ENCODE results near the gene PRR16.
A peak's percentile ranks its signal among the peaks of the same experiment; 100 is the strongest.

The PRR16 gene

DNA sequence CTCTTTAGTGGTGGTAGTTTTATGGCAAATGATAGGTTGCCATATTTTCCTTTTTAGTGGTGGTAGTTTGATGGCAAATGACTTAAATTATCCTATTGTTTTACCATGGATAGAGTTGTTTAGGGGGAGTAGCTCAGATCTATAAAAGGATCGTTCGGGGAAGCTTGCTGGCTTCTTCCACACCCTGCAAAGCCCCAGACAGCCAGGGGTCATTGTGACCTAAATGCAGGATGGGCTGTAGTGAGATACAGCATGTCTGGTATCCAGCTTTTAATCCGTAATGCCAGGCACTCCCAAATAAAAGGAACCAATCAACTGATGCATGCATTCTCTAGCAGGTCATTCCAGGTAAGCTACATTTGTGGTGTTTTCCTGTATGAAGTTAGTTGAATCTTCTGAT is 67.1 kb downstream of the PRR16 start (continued):
- no peak for TF ChIP-seq TCF4 (CRISPR knock-in tag; IDR thresholded peaks at IDR 0.05; ENCODE audit: borderline replicate concordance)
- TF ChIP-seq ISL1 (CRISPR knock-in tag; IDR thresholded peaks at IDR 0.05): no peak
- TF ChIP-seq ARNTL (CRISPR knock-in tag; IDR thresholded peaks at IDR 0.05; ENCODE audit: borderline replicate concordance, low read depth): no peak
- TF ChIP-seq BACH2 (CRISPR knock-in tag; IDR thresholded peaks at IDR 0.05; ENCODE audit: borderline replicate concordance): no peak

GRCh38 chr5:120532835-120533234 is 68.7 kb downstream of the PRR16 start:
- TF ChIP-seq ZNF8 (CRISPR knock-in tag; IDR thresholded peaks at IDR 0.05) (no peak), TCF4 (CRISPR knock-in tag; IDR thresholded peaks at IDR 0.05; ENCODE audit: borderline replicate concordance) (no peak), ARNTL (CRISPR knock-in tag; IDR thresholded peaks at IDR 0.05; ENCODE audit: borderline replicate concordance, low read depth) (no peak), OSR1 (CRISPR knock-in tag; IDR thresholded peaks at IDR 0.05) (no peak), RARB (CRISPR knock-in tag; IDR thresholded peaks at IDR 0.05) (no peak), ZC3H10 (CRISPR knock-in tag; IDR thresholded peaks at IDR 0.05) (no peak), SNAI2 (CRISPR knock-in tag; IDR thresholded peaks at IDR 0.05) (no peak), ZFP3 (CRISPR knock-in tag; IDR thresholded peaks at IDR 0.05) (no peak), TOX (CRISPR knock-in tag; IDR thresholded peaks at IDR 0.05; ENCODE audit: borderline replicate concordance) (no peak), GLIS3 (CRISPR knock-in tag; IDR thresholded peaks at IDR 0.05) (no peak), ZFP30 (CRISPR knock-in tag; IDR thresholded peaks at IDR 0.05) (no peak), ISL1 (CRISPR knock-in tag; IDR thresholded peaks at IDR 0.05) (no peak), CREB5 (CRISPR knock-in tag; IDR thresholded peaks at IDR 0.05; ENCODE audit: low read depth) (no peak), POU6F1 (CRISPR knock-in tag; IDR thresholded peaks at IDR 0.05; ENCODE audit: borderline replicate concordance, low read depth) (no peak), CSDC2 (CRISPR knock-in tag; IDR thresholded peaks at IDR 0.05) (no peak), PATZ1 (CRISPR knock-in tag; IDR thresholded peaks at IDR 0.05; ENCODE audit: borderline replicate concordance) (no peak), PPARA (CRISPR knock-in tag; IDR thresholded peaks at IDR 0.05; ENCODE audit: borderline replicate concordance) (no peak), ZNF70 (CRISPR knock-in tag; IDR thresholded peaks at IDR 0.05) (no peak)

DNA sequence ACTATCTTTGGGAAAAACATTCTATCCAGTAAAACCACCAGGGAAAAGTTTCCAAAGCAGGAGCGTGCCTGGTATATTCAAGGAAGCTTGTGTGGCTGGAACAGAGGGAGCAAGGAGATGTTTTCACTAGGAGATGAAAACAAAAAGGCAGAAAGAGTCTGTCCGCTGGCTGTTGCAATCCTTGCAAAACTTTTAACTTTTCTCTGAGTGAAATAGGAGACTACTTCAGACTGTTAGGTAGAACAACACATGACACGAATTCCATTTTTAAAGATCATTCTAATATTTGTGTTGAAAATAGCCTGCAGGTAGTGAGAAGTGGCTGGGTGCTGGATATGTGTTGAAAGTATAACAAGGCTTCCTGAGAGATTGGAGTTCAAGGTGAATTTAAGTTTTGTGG is 69.5 kb downstream of the PRR16 start:
- TF ChIP-seq TOX (CRISPR knock-in tag; IDR thresholded peaks at IDR 0.05; ENCODE audit: borderline replicate concordance): no peak
- no peak for TF ChIP-seq ESRRG (CRISPR knock-in tag; IDR thresholded peaks at IDR 0.05)
- no peak for TF ChIP-seq BACH2 (CRISPR knock-in tag; IDR thresholded peaks at IDR 0.05; ENCODE audit: borderline replicate concordance)
- no peak for TF ChIP-seq ZFP3 (CRISPR knock-in tag; IDR thresholded peaks at IDR 0.05)
- TF ChIP-seq GLIS3 (CRISPR knock-in tag; IDR thresholded peaks at IDR 0.05): no peak
- TF ChIP-seq RARB (CRISPR knock-in tag; IDR thresholded peaks at IDR 0.05): no peak
- TF ChIP-seq CSDC2 (CRISPR knock-in tag; IDR thresholded peaks at IDR 0.05): no peak
- no peak for TF ChIP-seq CREB5 (CRISPR knock-in tag; IDR thresholded peaks at IDR 0.05; ENCODE audit: low read depth)
- no peak for TF ChIP-seq CSRNP3 (CRISPR knock-in tag; IDR thresholded peaks at IDR 0.05)
- TF ChIP-seq PPARA (CRISPR knock-in tag; IDR thresholded peaks at IDR 0.05; ENCODE audit: borderline replicate concordance): no peak
- TF ChIP-seq ZNF70 (CRISPR knock-in tag; IDR thresholded peaks at IDR 0.05): no peak
- TF ChIP-seq ZFP30 (CRISPR knock-in tag; IDR thresholded peaks at IDR 0.05): no peak
- TF ChIP-seq ZNF565 (CRISPR knock-in tag; conservative IDR thresholded peaks at IDR 0.05; ENCODE audit: low read depth): no peak
- TF ChIP-seq ISL1 (CRISPR knock-in tag; IDR thresholded peaks at IDR 0.05): no peak
- ATAC-seq: no peak

More at GRCh38 chr5:120532835-120533234, 68.7 kb downstream of the PRR16 start:
- peak; percentile 33; the same call in 1 of the 3 replicates for ATAC-seq
